Esophagus squamous epithelium (tissue), 4 donors: ENCODE data around the gene ACTRT3.

Experiments used
- CTCF ChIP-seq, 6 experiments: fragments of 450-650 bp in 4 of 6; fragments of 200-600 bp in 2 of 6; sonication (generic) in 2 of 6; IDR thresholded peaks; one replicate each; pipeline ENCODE4 v1.5.1; 2016 to 2019; ENCODE audit warnings: antibody characterized with exemption in 6 of 6, mild to moderate bottlenecking in 4 of 6, moderate library complexity in 4 of 6
- POLR2A ChIP-seq, 4 donors: fragments of 450-650 bp; IDR thresholded peaks; one replicate each; pipeline ENCODE4 v1.6.1; 2017; ENCODE audit warnings: antibody characterized with exemption in 4 of 4, mild to moderate bottlenecking in 4 of 4, moderate library complexity in 3 of 4

- TF ChIP-seq CTCF (IDR thresholded peaks at IDR 0.05) (no peak), POLR2A (IDR thresholded peaks at IDR 0.05) (no peak)
These were observed 18.4 kb upstream of the ACTRT3 start for GRCh38 chr3:169787791-169788190.
